Amniotic epithelial cell (primary cell): Measurements from ENCODE around the gene LTBR.

Experiments
- DNase-seq: peaks from one replicate; pipeline ENCODE4 v3.0.0-alpha.2; 2010; ENCODE audit warnings: low read depth

Gene LTBR

DNA sequence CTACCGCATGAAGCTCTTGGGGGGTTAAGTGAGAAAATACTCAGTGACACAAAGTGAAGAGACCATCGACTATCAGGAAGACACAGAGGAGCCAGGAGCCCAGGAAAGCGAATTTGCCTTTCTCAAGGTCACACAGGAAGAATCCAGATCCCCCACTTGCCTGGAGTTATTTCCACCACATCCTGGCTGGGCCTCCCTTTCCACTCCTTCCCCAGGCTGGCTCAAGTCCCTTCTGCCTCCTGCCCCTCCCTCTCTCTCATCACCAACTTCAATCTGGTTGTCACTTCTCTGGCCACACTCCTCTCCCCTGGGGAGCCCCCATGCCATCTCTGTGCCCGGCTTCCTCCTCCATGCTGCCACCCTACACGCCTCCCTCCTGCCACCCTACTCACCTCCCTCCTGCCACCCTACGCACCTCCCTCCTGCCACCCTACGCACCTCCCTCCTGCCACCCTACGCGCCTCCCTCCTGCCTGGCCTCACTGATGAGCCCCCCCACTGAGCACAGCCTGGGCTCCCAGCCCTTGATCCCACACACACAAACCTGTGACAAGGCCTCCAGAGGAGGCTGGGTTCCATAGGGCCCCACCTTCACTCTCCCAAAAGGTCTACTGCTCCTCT, 14.9 kb upstream of the LTBR start:
- peak; percentile 35 for DNase-seq

DNA sequence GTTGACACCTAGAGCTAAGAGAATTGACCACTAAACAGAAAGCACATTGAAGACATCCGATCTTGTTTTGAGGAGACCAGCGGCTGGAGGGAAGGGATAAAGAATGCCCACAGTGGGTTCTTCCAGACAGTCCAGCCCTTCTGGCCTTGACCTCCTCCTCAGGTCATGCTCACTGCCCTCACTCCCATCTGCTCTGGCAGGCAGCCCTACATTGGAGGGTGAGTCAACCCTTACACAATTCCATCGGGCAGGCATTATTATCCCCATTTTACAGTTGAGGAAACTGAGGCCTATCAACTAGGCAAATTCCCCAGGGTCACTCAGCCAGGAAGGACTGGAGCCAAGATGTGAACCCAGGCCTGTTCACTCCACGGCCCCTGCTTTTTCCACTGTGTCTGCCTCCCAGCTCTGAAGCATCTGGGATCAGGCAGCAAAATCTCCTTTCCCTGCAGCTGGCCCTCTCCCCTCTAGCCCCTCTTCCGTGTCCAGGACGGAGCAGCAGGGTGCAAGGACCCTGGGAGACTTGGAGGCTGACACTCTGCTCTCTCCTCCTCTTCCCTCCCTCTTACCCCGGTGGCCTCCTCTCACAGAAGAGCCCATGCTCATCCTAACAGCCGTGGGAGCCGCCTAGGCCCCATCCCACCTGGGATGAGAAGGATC, 13.9 kb upstream of the LTBR start:
- peak; percentile 64 for DNase-seq

DNA sequence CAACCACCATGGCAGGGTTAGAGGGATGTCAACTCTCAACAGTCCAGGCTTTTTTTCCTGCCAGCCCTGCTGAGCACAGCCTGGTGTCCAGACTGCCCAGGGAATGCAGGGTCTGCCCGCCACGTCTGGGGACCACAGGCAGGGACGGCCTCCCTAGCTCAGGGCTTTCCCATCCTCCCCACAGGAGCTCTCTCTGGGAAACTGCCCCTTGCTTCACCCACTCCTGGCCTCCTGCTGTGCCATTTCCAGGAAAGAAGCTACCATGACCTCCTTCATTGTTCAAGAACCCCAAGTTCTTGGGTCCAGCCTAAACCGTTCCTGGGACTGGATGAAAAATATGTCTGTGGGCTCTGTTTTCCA, 13.4 kb upstream of the LTBR start:
- DNase-seq = peak; percentile 31

DNA sequence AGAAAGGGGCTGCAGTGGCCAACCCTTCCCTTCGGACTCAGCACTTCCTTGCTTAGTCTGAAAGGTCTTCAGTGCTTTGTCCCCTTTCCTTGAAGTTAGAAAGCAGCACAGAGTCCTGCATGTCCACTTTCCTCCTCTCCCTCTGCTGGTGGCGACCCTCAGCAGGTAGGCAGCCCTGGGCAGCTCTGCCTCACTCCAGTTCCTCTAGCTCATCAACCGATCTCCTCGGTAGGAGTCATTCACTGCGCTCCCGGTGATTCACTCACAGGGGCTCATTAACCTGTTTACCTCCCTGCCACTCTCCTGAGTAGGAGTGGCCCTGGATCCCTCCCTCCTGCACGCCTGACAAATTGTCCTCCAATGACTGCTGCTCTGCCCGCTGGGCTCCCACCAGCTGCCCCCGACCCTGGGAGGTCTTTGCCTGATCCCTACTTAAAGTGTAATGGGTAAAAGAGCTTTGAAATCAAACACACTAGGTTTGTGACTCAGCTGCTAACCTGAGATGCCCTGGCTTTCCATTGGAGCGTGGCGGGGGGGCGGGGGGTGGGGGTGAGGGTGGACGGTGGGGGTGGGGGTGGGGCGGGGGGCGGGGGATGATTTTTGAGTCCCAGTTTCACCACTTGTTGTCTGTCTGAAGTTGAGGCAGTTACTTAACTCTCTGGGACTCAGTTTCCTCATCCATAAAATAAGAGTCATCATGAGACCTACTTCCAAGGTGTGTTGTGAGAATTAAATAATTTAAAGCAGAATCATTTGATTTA, 12.8 kb upstream of the LTBR start:
- peak; percentile 91 for DNase-seq

DNA sequence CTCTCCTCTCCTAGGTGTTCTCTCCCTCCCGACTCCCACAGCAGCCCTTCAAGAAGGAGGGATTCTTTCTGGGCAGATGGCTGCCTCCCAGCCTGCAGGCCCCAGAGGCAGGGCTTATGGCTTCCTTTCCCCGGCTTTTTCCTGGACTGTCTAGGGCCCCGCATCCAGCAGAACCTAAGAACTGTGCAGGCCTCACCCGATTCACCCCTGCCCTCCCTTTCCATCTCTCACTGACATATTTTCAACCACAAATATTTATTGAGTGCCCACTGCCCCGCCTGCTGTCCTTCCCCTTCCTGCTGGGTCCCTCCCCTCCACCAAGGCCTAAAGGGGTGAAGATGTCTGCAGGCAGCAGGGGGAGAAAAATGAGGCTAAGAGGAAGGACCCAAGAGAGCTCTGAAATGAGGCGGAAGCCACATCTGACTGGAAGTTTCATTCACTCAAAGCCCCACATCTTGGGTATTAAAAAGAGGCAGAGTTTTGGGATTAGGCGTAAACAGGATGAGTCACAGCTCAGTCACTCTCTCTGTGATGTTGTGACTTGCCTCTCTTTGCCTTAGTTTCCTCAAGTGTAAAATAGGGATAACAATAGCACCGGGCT, 11.5 kb upstream of the LTBR start:
- peak; percentile 94 for DNase-seq

DNA sequence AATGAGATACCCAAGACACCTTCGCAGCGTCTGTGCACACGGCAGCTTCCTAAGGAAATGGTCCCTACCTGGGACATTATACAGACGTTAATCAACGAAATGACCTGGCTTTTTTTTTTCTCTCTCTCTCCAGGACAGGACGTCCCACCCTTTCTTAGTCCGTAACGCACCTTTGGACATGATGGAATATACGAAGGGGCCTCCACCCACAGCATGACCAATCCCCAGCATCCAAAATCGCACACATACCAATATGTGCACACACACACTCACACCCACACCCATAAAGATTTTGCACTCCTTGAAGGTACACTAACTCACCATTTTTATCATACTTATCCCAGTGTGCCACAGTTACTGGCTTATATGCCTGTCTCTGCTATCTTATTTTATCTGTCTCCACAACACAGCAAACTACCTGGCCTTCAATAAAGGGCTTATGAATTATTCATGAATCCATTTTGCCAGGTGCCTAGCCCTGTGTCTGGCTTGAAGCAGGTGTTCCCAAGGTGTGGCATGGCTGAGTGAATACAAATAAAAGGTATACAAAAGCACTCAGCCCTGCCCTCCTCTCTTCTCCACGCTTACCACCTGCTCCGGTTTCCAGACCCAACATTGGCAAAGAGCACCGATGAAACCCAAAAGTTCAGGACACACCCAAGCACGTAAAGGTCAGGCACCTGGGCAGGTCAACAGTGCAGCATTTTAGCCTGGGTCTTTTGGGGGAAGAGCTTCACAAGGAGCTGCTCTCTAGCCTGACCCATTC, 10.8 kb upstream of the LTBR start:
- DNase-seq = no peak

DNA sequence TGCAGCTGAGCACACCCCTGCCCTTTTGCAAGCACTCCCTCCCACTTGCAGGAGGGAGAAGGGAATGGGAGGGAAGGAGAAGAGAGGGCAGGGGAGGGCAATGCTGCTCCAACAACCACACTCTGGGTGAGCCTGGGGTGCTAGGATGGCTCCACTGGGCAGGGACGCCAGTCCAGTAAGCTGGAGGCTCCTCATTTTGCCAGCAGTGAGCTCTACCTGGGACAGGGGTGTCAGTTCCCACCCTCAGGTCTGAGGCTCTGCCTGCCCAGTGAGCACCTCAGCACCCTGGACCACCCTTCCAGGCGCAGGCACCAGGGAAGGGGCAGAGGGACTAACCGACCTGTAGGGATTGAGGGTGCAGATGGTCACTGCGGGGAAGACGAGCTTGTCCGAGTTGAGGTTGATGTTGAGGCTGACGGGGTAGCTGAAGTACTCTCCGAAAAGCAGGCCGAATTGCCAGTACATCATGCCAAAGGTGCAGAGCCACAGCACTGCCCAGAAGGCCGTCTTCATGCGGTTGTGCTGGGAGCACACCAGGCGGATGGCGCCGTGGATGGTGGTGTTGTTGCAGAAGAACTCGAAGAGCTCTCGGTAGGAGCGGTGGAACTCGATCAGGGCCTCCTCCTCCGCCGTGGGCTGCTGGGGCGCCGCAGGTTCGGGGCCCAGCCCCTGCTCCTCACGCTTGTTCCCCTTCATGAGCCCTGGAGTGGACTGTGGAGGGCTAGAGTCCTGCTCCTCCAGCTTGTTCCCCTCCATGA, 9.8 kb upstream of the LTBR start:
- no peak for DNase-seq

DNA sequence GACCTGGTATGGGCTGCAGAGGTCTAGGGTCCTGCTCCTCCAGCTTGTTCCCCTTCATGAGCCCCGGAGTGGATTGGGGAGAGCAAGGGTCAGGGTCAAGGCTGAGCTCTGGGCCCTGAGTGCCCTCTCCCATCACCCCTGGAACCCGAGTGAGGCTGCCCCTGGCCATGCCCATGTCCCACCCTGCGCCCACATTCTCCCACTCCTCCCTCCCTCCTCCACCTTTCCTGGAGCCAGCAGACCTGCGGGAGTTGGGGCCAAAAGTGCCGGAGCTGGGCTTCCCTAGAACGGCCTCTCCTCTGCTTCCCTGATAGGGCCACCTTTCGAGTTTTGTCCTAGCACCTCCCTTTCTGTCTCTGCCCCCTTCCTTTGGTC, 9.2 kb upstream of the LTBR start:
- no peak for DNase-seq

DNA sequence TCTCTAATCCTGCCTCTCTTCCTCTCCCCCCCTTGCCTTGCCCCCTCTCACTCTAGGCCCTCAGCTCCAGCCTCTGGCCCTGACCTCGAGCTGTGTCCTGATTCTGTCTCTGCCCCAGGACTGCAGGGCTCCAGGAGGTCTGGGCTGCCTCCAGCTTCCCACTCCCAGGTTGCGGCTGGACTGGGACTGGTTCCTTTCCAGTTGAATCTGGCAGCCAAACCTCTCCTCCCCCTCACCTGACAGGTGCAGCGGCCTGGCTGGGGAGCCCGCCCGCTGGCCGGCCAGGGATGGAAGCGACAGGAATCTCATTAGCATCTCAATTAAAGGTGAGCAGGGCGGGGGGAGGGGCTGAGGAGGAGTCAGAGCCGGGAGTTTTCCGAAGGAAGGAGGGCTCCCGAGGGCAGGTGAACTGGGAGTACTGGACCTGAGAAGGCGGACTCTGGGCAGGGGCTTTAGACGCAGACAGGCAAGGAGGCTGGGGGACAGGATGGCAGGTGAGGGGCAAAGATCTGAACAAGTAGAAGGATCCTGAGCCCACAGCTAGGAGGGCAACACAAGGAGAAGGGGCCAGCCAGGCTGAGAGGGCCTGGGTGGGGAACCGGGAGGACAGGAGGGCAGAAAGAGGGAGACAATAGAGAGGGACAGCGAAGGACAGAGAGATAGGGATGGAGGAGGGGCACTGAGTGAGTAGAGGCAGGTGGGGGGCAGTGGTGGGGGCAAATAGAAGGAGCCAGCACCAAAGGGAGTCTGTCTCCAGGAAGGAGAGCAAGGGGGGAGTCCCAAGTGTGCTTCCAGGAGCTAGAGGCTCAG, 8.5 kb upstream of the LTBR start, which contains the start of gene SCNN1A:
TSS of gene SCNN1A (minus strand) at position 295 of the 810 bp plus-strand sequence. CDS start 780 bp downstream, outside the sequence.
- DNase-seq = no peak

DNA sequence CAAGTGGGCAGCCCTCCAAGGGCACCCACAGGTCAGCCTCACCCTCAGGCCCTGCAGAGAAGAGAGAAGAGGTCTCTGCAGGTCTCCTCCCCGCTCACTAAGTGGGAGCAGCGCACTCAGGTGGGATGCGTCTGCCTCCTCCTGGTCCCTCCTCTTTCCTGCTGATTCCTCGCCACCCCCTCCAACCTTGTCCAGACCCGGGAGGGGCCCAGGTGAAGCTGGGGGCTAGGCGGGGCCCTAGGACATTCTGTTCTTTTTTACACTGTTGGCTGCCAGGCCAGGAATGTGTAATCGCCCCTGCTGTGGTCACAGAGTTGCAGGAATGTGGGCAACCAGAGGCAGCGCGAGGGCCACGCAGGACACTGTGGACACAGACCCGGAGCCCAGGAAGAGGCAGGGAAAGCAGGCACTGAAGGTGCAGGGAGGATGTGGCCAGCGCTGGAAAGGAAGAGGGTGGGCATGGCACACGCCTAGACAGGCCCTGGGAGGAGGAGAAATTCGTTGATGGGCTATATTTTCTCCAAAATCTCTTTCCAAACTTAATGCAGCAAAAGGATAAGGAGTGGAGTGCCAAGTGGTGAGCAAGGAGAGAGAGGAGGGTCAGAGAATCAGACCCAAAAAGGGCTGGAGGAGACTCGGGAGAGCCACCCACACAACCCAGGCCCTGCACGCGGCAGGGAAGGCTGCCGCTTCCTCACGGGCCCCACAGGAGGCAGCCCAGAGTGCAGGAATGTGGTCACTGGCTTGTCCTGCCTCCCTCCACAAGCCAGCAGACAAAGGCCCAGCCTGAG, 7.7 kb upstream of the LTBR start:
- peak; percentile 67 for DNase-seq

DNA sequence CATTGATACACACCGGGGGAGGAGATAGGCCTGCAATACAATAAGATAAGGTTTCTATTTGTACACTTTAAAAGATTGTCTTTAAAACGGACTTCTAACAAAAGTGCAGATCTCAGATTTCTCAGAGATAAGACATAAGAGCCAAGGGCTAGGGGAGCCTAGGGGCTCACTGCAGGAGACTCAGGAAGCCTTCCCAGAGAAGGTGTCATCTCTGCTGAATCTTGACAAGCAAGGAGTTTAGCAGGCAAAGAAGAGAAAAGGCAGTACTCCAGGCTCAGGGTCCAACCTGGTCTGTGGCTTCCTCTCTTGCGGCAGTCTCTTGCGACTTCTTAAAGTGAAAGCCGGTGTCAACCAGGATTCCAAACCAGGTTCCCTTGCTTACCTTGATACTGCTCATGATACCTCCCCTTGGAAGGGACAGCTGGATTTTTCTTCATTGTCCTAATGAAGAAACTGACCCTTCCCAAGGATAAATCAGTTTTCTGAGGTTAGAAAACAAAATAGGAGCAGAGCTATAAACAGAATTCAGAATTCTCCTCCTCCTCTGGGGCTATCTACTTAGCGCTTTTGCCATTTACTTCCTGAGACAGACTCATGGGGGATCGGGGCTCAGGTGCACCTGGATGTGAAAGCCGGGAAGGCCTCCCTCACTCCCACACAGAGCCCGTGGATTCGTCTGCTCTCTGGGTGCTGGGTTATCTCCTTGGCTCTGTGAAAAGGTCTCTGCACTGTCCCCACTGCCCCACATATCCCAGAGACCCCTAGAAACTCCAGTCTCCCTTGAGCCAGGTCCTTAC, 6.9 kb upstream of the LTBR start:
- no peak for DNase-seq

DNA sequence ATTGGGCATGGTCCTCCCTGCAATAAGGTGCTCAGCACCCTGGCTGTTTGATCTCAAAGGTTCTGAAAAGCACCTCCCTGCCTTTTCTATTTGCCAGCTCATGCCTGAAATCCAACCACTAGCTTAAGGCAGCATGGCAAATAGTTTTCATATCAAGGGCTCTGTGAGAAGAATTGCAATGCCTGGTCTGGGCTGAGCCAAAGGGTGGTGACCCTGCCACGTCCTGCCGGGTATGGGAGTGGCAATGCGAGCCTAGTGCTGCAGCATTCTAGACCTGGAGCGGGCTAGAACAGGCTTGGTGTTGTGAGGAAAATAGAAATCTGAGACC, 6.3 kb upstream of the LTBR start:
- peak; percentile 70 for DNase-seq

DNA sequence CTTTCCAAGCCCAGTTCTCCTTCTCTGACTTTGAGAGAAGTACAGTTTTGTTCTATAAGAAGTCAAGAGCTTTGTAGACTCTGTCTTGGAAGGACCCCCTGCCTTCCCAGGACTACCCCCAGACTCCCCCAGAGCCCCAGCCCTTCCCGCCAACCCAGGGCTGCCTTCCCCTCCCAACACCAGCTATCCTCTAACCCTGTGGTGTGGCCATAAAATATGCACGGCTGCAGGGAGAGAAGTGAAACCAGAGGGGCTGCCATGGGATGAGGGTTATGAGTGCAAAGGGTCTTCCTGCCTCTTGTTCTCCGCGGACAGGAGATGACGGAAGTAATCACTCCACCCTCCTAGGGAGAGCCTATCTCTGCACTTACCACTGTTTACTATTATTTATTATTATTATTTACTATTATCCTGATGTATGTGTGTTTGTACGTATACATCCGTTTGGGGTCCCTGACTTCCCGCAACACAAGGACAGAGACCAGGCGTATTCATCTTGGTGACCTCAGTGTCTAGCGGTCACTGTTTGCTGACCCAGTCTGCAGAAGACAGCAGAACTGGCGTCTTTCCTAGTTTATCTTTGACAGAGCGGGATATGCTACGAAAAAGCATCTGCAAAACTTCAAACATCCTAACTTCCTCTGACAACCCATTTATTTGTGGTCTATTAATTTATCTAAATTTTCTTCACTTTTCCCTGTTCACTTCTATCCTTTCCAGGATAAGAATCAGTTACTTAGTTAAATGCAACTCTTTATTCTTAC, 5.1 kb upstream of the LTBR start:
- no peak for DNase-seq

DNA sequence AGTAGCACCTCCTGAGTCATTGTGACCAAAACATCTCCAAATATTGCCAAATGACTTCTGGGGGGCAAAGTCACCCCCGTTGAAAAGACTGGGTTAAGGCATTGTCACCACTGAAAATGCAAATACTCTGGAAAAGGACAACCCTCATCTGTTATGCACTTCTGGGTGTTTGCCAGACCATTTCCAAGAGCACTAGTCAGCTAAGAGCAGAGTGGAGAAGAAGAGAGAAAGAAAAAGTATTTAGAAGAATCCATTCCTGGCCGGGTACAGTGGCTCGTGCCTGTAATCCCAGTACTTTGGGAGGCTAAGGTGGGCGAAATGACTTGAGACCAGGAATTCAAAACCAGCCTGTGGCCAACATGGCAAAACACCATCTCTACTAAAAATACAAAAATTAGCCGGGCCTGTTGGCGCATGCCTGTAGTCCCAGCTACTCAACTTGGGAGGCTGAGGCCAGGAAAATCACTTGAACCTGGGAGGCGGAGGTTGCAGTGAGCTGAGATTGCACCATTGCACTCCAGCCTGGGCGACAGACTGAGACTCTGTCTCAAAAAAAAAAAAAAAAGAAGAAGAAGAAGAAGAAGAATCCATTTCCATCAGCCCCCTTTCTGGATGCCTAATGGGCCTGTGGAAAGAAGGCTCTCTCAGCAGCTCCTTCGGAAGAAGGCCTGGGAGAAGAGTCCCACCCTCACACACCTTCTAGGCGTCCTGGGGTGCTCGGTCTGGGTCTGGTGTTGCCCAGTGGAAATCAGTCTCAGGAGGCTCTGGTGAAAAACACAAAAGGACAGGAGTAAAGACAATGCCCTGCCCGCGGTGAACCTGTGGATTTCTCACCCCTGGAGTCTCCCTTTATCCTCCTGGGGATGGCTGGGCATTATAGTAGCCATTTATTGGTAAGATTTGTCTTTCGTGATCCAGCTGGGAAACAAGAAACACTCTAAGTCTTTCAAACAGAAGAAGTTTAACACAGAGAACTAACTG, 3.5 kb upstream of the LTBR start:
- peak; percentile 22 for DNase-seq

DNA sequence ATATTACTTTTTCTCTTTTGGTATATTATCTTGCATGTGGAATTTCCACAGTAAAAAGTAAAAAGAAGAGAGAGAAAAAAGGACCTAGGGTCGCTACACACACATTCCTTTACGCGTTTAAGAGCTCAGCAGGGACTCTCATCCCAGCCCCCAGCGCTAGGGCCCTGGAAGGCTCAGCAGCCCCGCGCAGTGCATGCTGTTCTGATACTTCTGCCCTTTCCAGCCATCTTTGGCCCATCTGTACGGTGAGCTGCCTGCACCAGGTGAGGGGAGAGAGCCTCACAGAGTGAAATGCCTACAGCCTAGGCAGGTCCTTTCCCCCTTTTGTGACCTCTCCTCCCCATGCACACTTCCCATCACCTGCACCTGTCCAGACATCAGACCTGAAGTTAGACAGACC, 1.6 kb upstream of the LTBR start:
- no peak for DNase-seq

DNA sequence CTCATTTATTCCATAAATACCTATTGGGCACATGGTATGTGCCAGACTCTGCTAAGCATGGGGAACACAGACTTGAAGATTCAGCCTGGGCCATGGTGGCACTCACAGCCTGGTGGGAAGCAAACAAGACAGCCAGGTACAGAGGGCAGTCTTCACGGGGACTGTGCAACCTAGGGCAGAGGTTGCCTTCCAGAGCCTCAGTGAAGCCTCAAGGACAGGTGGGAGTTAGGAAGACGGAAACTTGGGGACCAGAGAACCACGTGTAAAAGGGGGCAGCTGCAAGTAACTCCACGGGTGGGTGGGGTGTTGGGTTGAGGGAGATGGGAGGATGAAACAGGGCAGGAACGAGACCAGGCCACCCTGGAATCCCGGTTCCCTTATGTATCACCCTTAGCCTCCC, 980 bp upstream of the LTBR start:
- no peak for DNase-seq
